Ovary (tissue), 9 donors: ENCODE data around the gene STAC. TPM values are rescaled to one million over a fixed set of nuclear protein-coding genes. Genes with fewer than 3 reads are reported as not detected.

Source experiments
- DNase-seq, 5 donors: peaks; one replicate each; pipeline ENCODE4 v3.0.0-alpha.2; 2019 to 2020
- H3K27ac ChIP-seq, 2 donors: fragments of 200-600 bp; one replicate each; pipeline versions ENCODE4 v1.5.1 to v1.8.0; 2019 to 2022
- H3K27me3 ChIP-seq: fragments of 200-600 bp; one replicate; pipeline ENCODE4 v1.8.0; 2022
- H3K36me3 ChIP-seq: fragments of 200-600 bp; sonication (generic); one replicate; pipeline ENCODE4 v1.5.1; 2019
- H3K4me1 ChIP-seq: one replicate; pipeline ENCODE4 v1.8.1; 2013; ENCODE audit warnings: mild to moderate bottlenecking, moderate library complexity; ENCODE audit not compliant: insufficient read depth
- H3K4me3 ChIP-seq: fragments of 200-600 bp; sonication (generic); one replicate; pipeline ENCODE4 v1.5.1; 2017
- H3K9me3 ChIP-seq, 2 donors: fragments of 200-600 bp in 1 of 2; sonication (generic) in 1 of 2; one replicate each; pipeline versions ENCODE4 v1.5.1 to v1.8.1; 2013 to 2019; ENCODE audit warnings: mild to moderate bottlenecking in 1 of 2, moderate library complexity in 1 of 2
- EP300 ChIP-seq: sonication (generic); formaldehyde crosslinking; IDR thresholded peaks from one replicate; pipeline ENCODE4 v1.6.1; 2017; ENCODE audit warnings: antibody characterized with exemption
- POLR2A ChIP-seq: fragments of 450-650 bp; IDR thresholded peaks from one replicate; pipeline ENCODE4 v1.6.1; 2017; ENCODE audit warnings: antibody characterized with exemption, mild to moderate bottlenecking, moderate library complexity
- WGBS, 3 donors: extraction: QIAGEN DNeasy Blood & Tissue Kit in 1 of 3; methylation state at CpG; one replicate each; pipeline versions ENCODE4 v1.1.5 to v1.1.7; 2013 to 2017; 5-methylcytosine and 5-hydroxymethylcytosine counted together
- intact Hi-C, 4 donors: fragments of 100-400 bp; cut with DNase I; formaldehyde crosslinking; loops; one replicate each; pipeline versions ENCODE4 v1.11.0 to v1.15.1; 2022 to 2023
- polyA plus RNA-seq, 2 donors: library from polyadenylated mRNA; stranded (reverse); fragments of 200-250 nt in 1 of 2; fragments of 350-450 nt in 1 of 2; fragmentation: Illumina TruSeq in 1 of 2; extraction: RNeasy Lipid Tissue Mini Kit (QIAGEN cat#74804) in 1 of 2; gene quantifications; one replicate each; pipeline ENCODE4 v1.2.3, GENCODE V29; 2013 to 2014
- total RNA-seq, 7 donors: library from RNA; depleted of rRNA in 2 of 7; stranded (reverse); fragments of >200 nt in 2 of 7; fragmentation: NEBNext Ultra II Directional in 3 of 7; extraction: Animal tissue kit (Norgen Biotek cat#: 25700) in 3 of 7; gene quantifications; one replicate each; pipeline versions ENCODE4 v1.1.0 to v1.2.4, GENCODE V29; 2016 to 2023
- TF ChIP-seq, protein P1 (sequence below), 3 donors: fragments of 450-650 bp in 2 of 3; fragments of 200-600 bp in 1 of 3; IDR thresholded peaks; one replicate each; pipeline versions ENCODE4 v1.5.1 to v1.8.0; 2016 to 2022; ENCODE audit warnings: antibody characterized with exemption in 3 of 3, mild to moderate bottlenecking in 1 of 3
- donor health status: DM: no; HTN: no; CAD: no; lungs with moderate emphysema.
- donor health status: DM: no; HTN: no; CAD: no.
- donor health status: Bipolar disorder and iron deficiency.
- donor health status: DM: yes; HTN: yes; CAD: no.
- donor health status: DM: no; HTN: no; CAD: no.
- donor health status: DM: yes; HTN: yes; CAD: no.

The STAC gene
- total and polyA plus RNA-seq, 9 donors, result 0.58 to 8.4 (median 1.2) TPM

DNA sequence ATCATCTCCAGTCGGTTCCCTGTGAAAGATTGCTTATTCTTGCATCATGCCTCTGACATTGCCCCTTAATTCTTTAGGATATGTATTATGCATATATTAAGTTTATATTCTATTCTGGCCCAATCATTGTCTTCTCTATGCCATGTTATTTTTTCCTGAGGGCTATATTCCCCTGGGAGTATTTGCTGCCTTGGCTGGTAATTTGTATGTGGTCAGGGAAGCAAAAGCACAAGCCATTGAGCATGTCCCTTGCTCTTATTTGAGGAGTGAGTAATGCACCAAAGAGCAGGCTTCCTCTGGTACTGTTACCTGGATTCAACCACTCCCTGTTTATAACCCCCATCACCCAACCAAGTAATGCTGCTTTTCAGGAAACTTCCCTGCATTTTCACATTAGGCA is 36.3 kb downstream of the STAC start:
- no peak overlapping the region for H3K27ac ChIP-seq
- H3K9me3 ChIP-seq, result no peaks in the 10 kb centered on the region
- no peaks in the 10 kb centered on the region for H3K4me1 ChIP-seq
- TF ChIP-seq POLR2A, result no peak
- TF ChIP-seq EP300, result no peak
- intact Hi-C loops, result no loop called here
- 82 to 93% (median 89%) methylated on average over 1 of the region's 1 CpG for WGBS, 3 donors
- H3K36me3 ChIP-seq, result no peaks in the 10 kb centered on the region
- no peaks in the 10 kb centered on the region for H3K27me3 ChIP-seq
- H3K4me3 ChIP-seq, result no peak overlapping the region
- no peak for DNase-seq

DNA sequence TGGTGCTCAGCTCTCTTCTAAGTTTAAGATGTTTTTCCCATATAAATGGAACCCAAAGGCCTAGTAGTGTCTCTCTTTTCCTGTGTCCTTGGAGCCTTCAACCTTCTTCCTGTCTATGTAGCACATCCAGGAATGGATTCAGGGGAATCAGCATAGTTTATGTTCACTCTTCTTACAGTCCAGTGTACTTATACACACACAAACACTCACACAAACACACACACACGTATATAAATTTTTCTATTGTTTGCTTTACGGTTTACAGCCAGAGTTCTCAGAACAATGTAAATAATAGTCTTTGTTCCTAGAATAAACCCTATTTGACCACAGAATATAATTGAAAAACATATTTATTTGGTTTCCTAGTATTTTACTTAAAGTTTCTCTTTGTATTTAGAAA is 36.9 kb downstream of the STAC start:
- DNase-seq, result no peak
- intact Hi-C loops, result no loop called here
- 78 to 90% (median 83%) methylated on average over 2 of the region's 2 CpGs for WGBS, 3 donors

DNA sequence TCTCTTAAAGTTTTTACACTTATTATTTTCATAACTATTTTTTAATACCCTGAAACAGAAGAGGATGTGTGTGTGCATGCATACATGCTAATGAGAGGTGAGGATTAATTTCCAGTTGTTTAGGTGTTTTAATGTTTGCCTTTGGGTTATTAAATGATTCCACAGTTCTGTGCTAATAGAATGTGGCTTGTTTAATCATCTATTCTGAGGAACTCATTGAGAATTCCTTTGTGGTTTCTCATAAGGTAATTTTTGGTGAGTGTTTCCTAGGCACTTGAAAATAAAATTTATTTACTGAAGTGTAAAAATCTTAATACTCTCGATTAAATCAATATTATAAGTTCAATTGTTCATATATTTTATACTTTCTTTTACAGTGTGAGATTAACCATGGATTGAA is 38.0 kb downstream of the STAC start:
- no peak overlapping the region for H3K27ac ChIP-seq
- TF ChIP-seq, protein P1, sequence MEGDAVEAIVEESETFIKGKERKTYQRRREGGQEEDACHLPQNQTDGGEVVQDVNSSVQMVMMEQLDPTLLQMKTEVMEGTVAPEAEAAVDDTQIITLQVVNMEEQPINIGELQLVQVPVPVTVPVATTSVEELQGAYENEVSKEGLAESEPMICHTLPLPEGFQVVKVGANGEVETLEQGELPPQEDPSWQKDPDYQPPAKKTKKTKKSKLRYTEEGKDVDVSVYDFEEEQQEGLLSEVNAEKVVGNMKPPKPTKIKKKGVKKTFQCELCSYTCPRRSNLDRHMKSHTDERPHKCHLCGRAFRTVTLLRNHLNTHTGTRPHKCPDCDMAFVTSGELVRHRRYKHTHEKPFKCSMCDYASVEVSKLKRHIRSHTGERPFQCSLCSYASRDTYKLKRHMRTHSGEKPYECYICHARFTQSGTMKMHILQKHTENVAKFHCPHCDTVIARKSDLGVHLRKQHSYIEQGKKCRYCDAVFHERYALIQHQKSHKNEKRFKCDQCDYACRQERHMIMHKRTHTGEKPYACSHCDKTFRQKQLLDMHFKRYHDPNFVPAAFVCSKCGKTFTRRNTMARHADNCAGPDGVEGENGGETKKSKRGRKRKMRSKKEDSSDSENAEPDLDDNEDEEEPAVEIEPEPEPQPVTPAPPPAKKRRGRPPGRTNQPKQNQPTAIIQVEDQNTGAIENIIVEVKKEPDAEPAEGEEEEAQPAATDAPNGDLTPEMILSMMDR (IDR thresholded peaks at IDR 0.05), result no peak
- TF ChIP-seq EP300 (no peak), POLR2A (no peak)
- no peaks in the 10 kb centered on the region for H3K36me3 ChIP-seq
- intact Hi-C loops, result no loop called here
- H3K27me3 ChIP-seq, result no peaks in the 10 kb centered on the region
- H3K9me3 ChIP-seq, result no peaks in the 10 kb centered on the region
- H3K4me1 ChIP-seq, result no peaks in the 10 kb centered on the region
- H3K4me3 ChIP-seq, result no peak overlapping the region
- 86 to 90% (median 89%) methylated on average over 1 of the region's 1 CpG for WGBS, 3 donors
- DNase-seq, result no peak

More for the DNA sequence above, 36.9 kb downstream of the STAC start:
- Histone ChIP-seq H3K27me3 (no peaks in the 10 kb centered on the region), H3K4me1 (no peaks in the 10 kb centered on the region), H3K9me3 (no peaks in the 10 kb centered on the region), H3K36me3 (no peaks in the 10 kb centered on the region), H3K4me3 (no peak overlapping the region), H3K27ac (no peak overlapping the region)
- TF ChIP-seq EP300, result no peak
- TF ChIP-seq POLR2A, result no peak
- TF ChIP-seq, protein P1 (IDR thresholded peaks at IDR 0.05), result no peak

DNA sequence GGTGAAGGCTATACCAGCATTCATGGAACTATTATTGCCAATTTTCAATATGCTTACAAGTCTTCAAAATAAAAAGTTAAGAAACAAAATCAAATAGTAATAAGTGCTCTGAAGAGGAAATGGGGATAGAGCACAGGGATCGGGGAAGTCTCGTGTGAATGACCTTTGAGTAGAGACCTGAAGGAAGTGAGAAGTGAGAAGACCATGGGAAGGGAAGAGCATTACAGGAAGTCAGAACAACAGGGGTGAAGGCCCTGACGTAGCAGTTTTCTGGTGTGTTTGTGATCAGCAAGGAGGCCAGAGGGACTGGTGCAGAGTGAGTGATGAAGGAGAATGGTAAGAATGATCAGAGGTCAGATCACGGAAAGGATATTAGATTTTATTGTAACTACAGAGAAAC is 48.1 kb downstream of the STAC start:
- WGBS, 3 donors, result 83 to 90% (median 84%) methylated on average over 4 of the region's 4 CpGs
- Histone ChIP-seq H3K27ac (no peak overlapping the region), H3K9me3 (no peaks in the 10 kb centered on the region), H3K4me1 (no peaks in the 10 kb centered on the region), H3K27me3 (no peaks in the 10 kb centered on the region), H3K4me3 (no peak overlapping the region), H3K36me3 (no peaks in the 10 kb centered on the region)
- TF ChIP-seq EP300, result no peak
- no peak for DNase-seq
- intact Hi-C loops, result no loop called here

DNA sequence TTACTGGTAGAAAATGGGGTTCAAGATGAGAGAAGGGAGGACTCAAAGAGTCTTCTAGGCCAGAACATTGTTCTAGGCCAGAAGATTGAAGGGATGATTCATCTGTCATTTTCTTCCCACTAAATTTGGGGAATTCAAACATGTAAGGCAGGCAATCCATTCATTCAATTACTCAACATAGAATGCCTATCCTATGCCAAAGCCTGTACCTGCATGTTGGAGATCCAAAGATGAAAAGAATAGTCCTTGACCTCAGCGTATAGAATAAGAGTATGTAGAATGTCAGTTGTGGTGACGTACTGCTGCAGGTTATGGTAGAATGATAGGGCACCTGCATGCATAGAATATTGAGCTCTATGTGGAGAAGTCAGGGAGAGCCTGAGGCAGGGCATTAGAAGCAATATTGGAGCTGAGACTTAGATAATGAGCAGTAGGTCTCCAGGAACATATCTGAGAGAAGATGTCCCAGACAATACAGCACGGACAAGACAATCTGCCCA is 49.7 kb downstream of the STAC start:
- TF ChIP-seq EP300 (no peak), POLR2A (no peak)
- TF ChIP-seq, protein P1 (IDR thresholded peaks at IDR 0.05), result no peak
- WGBS, 3 donors, result 90 to 92% (median 91%) methylated on average over 3 of the region's 3 CpGs

More for the DNA sequence above, 49.7 kb downstream of the STAC start:
- Histone ChIP-seq H3K9me3 (no peaks in the 10 kb centered on the region), H3K4me3 (no peak overlapping the region), H3K27me3 (no peaks in the 10 kb centered on the region), H3K27ac (no peak overlapping the region), H3K36me3 (no peaks in the 10 kb centered on the region), H3K4me1 (no peaks in the 10 kb centered on the region)
- intact Hi-C loops, result loop anchor here in 1 of 4 donors (2.0 kb wide), 1 partner anchor 39 kb away; no protein-coding TSS in a partner anchor
- DNase-seq, result no peak
